HCT116 (cell line): ENCODE measurements around the gene NSD2. TPM values are rescaled to one million over a fixed set of nuclear protein-coding genes. Genes with fewer than 3 reads are reported as not detected.

Experiments
- ATAC-seq: fragments of 200-7000 bp; cut with Tn5 transposase; 2 replicates; pipeline ENCODE4 v1.9.1; 2020; ENCODE audit warnings: mild to moderate bottlenecking, moderate library complexity
- BruUV-seq: library from RNA; stranded (reverse); fragments of 400-500 nt; replicated peaks from 2 replicates; lab custom pipeline; 2021; lab: Mats Ljungman, UMichigan
- CTCF ChIA-PET: fragments of 300-600 bp; sonication (Branson Sonifier 250); formaldehyde crosslinking; loops from one replicate; lab custom pipeline; 2021; ENCODE audit warnings: antibody characterized with exemption; lab: Charles Lee
- POLR2A ChIA-PET: fragments of 300-600, 350-600 bp; sonication (Branson Sonifier 250); formaldehyde crosslinking; loops from one replicate; lab custom pipeline; 2021; ENCODE audit warnings: antibody characterized with exemption; lab: Charles Lee
- RAD21 ChIA-PET, 2 experiments: fragments of 300-600 bp; sonication (Branson Sonifier 250); formaldehyde crosslinking; loops; one replicate each; lab custom pipeline; 2023; ENCODE audit warnings: low total read pairs in 2 of 2; ENCODE audit not compliant: uncharacterized antibody in 2 of 2, unreplicated experiment in 2 of 2, low non-redundant PET in 1 of 2; lab: Charles Lee
- DNase-seq: peaks from one replicate; pipeline ENCODE4 v3.0.0-alpha.2; 2010; ENCODE audit warnings: low read depth, low spot score
- H2AFZ ChIP-seq: fragments of 200-600 bp; shearing (Covaris generic), sonication (generic); 2 replicates; pipeline ENCODE4 v1.6.1; 2017; ENCODE audit warnings: low read depth, mixed run types, mixed read lengths, antibody characterized with exemption, low read length; ENCODE audit not compliant: poor library complexity, severe bottlenecking
- H3K27ac ChIP-seq: 2 replicates; pipeline ENCODE4 v1.5.1; 2012; ENCODE audit warnings: low read depth, low read length
- H3K27me3 ChIP-seq: fragments of 200-600 bp; sonication (generic); 2 replicates; pipeline ENCODE4 v1.6.1; 2016; ENCODE audit warnings: mixed run types, low read length, mixed read lengths; ENCODE audit not compliant: insufficient read depth
- H3K36me3 ChIP-seq, 2 experiments: fragments of 200-500 bp in 1 of 2; fragments of 200-600 bp in 1 of 2; sonication (Bioruptor generic) in 1 of 2; sonication (generic) in 1 of 2; 2 replicates each; pipeline versions ENCODE4 v1.5.1 to v1.6.1; 2014 to 2016; ENCODE audit warnings: low read length in 2 of 2, inconsistent platforms in 1 of 2, mixed read lengths in 1 of 2, mixed run types in 1 of 2; ENCODE audit not compliant: insufficient read depth in 2 of 2, control insufficient read depth in 1 of 2
- H3K4me1 ChIP-seq, 2 experiments: fragments of 200-600 bp in 1 of 2; sonication (generic) in 1 of 2; 2 replicates each; pipeline versions ENCODE4 v1.5.1 to v1.6.1; 2012 to 2017; ENCODE audit warnings: low read length in 2 of 2, inconsistent platforms in 1 of 2, mild to moderate bottlenecking in 1 of 2, mixed read lengths in 1 of 2, mixed run types in 1 of 2, moderate library complexity in 1 of 2; ENCODE audit not compliant: insufficient read depth in 2 of 2, control insufficient read depth in 1 of 2
- H3K4me2 ChIP-seq: fragments of 200-600 bp; sonication (generic); 2 replicates; pipeline ENCODE4 v1.6.1; 2017; ENCODE audit warnings: mixed run types, low read length, mixed read lengths
- H3K4me3 ChIP-seq, 2 experiments: fragments of 200-600 bp in 1 of 2; sonication (generic) in 1 of 2; replicated peaks in 1 of 2; 2 replicates each; pipeline ENCODE4 v1.5.1; 2011 to 2016; ENCODE audit warnings: low read length in 2 of 2, control low read depth in 1 of 2, low read depth in 1 of 2, mild to moderate bottlenecking in 1 of 2, mixed read lengths in 1 of 2, mixed run types in 1 of 2
- H3K79me2 ChIP-seq: fragments of 200-600 bp; sonication (generic); 2 replicates; pipeline ENCODE4 v1.6.1; 2017; ENCODE audit warnings: mild to moderate bottlenecking, mixed run types, low read length, moderate library complexity, mixed read lengths; ENCODE audit not compliant: insufficient read depth
- H3K9ac ChIP-seq: fragments of 200-600 bp; sonication (generic); 2 replicates; pipeline ENCODE4 v1.6.1; 2016; ENCODE audit warnings: low read length, mixed read lengths
- H3K9me2 ChIP-seq: fragments of 200-600 bp; sonication (generic), shearing (Covaris generic); 2 replicates; pipeline ENCODE4 v1.6.1; 2017; ENCODE audit warnings: mixed run types, mild to moderate bottlenecking, moderate library complexity; ENCODE audit not compliant: insufficient read depth
- H3K9me3 ChIP-seq, 2 experiments: fragments of 200-500 bp in 1 of 2; fragments of 200-600 bp in 1 of 2; sonication (Bioruptor generic) in 1 of 2; sonication (generic) in 1 of 2; 2 replicates each; pipeline ENCODE4 v1.6.1; 2014 to 2017; ENCODE audit warnings: low read length in 2 of 2, mixed read lengths in 2 of 2, inconsistent platforms in 1 of 2, low read depth in 1 of 2, mild to moderate bottlenecking in 1 of 2, mixed run types in 1 of 2, moderate library complexity in 1 of 2; ENCODE audit not compliant: control insufficient read depth in 1 of 2, insufficient read depth in 1 of 2
- H4K20me1 ChIP-seq: fragments of 200-600 bp; sonication (generic), shearing (Covaris generic); 2 replicates; pipeline ENCODE4 v1.6.1; 2017; ENCODE audit warnings: mixed run types, mild to moderate bottlenecking, moderate library complexity; ENCODE audit not compliant: insufficient read depth
- CEBPB ChIP-seq: IDR thresholded peaks from 2 replicates; pipeline ENCODE4 v1.6.1; 2012; ENCODE audit warnings: low read depth
- POLR2A ChIP-seq: IDR thresholded peaks from 2 replicates; pipeline ENCODE4 v1.7.0; 2011; ENCODE audit warnings: borderline replicate concordance; ENCODE audit not compliant: insufficient read depth, insufficient read length; ENCODE audit errors: extremely low read depth
- SP1 ChIP-seq: IDR thresholded peaks from 2 replicates; pipeline ENCODE4 v1.6.1; 2012; ENCODE audit warnings: low read depth
- YY1 ChIP-seq: IDR thresholded peaks from 2 replicates; pipeline ENCODE4 v1.6.1; 2011; ENCODE audit warnings: low read length, low read depth, moderate library complexity, mild to moderate bottlenecking; ENCODE audit not compliant: insufficient replicate concordance; ENCODE audit errors: extremely low read depth
- ZBTB33 ChIP-seq: IDR thresholded peaks from 2 replicates; pipeline ENCODE4 v1.6.1; 2011; ENCODE audit warnings: mild to moderate bottlenecking, low read length, moderate library complexity; ENCODE audit not compliant: insufficient replicate concordance; ENCODE audit errors: extremely low read depth
- ZFX ChIP-seq: fragments of 450-650 bp; IDR thresholded peaks from 2 replicates; pipeline ENCODE4 v1.6.1; 2017
- intact Hi-C: fragments of 100-400 bp; cut with micrococcal nuclease; formaldehyde crosslinking; loops from 2 replicates; pipeline ENCODE4 v1.10.0; 2022
- total RNA-seq: library from RNA; stranded (reverse); gene quantifications from one replicate; pipeline ENCODE4 v1.2.1, GENCODE V29; 2021; ENCODE audit not compliant: unreplicated experiment

NSD2 gene
- total RNA-seq, 1 experiment from 2014 or later = 145 TPM

- Histone ChIP-seq H3K4me3 (no peak overlapping the region), H3K79me2 (peaks cover 32% of the 10 kb centered on the region; the same call in 1 of the 2 replicates), H3K27me3 (no peaks in the 10 kb centered on the region), H3K9ac (no peak overlapping the region), H3K36me3 (peaks cover 20 to 32% of the 10 kb centered on the region in 2 experiments; a peak in 3 of 4 replicates), H3K27ac (no peak overlapping the region), H3K9me3 (no peaks in the 10 kb centered on the region), H3K4me2 (no peak overlapping the region), H2AFZ (no peak overlapping the region), H3K9me2 (no peaks in the 10 kb centered on the region), H3K4me1 (peaks cover 0 to 2% of the 10 kb centered on the region in 2 experiments; a peak in 2 of 4 replicates), H4K20me1 (no peaks in the 10 kb centered on the region)
- ATAC-seq (no peak), DNase-seq (no peak)
- BruUV-seq = no TSS peak
- ChIA-PET POLR2A (no interaction called here), CTCF (no interaction called here), RAD21 (no interaction called here)
- TF ChIP-seq SP1 = no peak
- intact Hi-C loops = no loop called here
Measured at GRCh38 chr4:1987296-1987695, 116.1 kb downstream of the NSD2 start.

- Histone ChIP-seq H3K4me2 (no peak overlapping the region), H4K20me1 (no peaks in the 10 kb centered on the region), H3K9me3 (no peaks in the 10 kb centered on the region), H3K9me2 (no peaks in the 10 kb centered on the region), H3K9ac (no peak overlapping the region), H3K27me3 (no peaks in the 10 kb centered on the region), H3K4me3 (no peak overlapping the region), H3K4me1 (no peaks in the 10 kb centered on the region), H3K36me3 (peaks cover 14 to 32% of the 10 kb centered on the region in 2 experiments; a peak in 3 of 4 replicates), H3K79me2 (peaks cover 32% of the 10 kb centered on the region; the same call in 1 of the 2 replicates), H3K27ac (no peak overlapping the region), H2AFZ (no peak overlapping the region)
- ChIA-PET CTCF (no interaction called here), POLR2A (no interaction called here), RAD21 (no interaction called here)
- TF ChIP-seq ZBTB33 = no peak
- TF ChIP-seq POLR2A = no peak
- no peak for TF ChIP-seq YY1
- no peak for TF ChIP-seq ZFX
- no peak for TF ChIP-seq CEBPB
- intact Hi-C loops = no loop called here
- ATAC-seq = no peak
- no peak for DNase-seq
- BruUV-seq = no TSS peak
Measured at GRCh38 chr4:1987721-1988326, 116.6 kb downstream of the NSD2 start.
